ENCODE results near the gene ZCWPW2. TPM values are rescaled to one million over a fixed set of nuclear protein-coding genes. Genes with fewer than 3 reads are reported as not detected.
A peak's percentile ranks its signal among the peaks of the same experiment; 100 is the strongest.

The ZCWPW2 gene
- total RNA-seq, 1 experiment from 2014 or later: 0.16 TPM

DNA sequence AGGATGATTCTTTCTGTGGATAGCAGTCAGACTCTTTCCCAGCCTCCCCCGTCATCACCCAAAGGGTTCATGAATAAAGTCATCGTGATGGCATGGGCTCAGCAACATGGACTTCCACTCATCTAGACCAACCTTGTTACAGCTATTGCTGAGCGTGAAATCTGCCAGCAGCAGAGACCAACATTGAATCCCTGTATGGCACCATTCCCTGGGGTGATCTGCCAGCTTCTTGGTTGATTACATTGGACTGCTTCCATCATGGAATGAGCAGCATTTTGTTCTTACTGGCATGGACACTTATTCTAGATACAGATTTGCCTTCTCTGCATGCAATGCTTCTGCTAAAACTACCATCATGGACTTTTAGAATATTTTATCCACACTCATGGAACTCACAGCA is 195.7 kb downstream of the ZCWPW2 start:
- in situ Hi-C loops (cut with HindIII; ENCODE audit: low pct_unique_long_range_greater_than_20kb, low sequenced_read_pairs): no loop called here
- no peak for DNase-seq (ENCODE audit: low read depth, low spot score)

DNA sequence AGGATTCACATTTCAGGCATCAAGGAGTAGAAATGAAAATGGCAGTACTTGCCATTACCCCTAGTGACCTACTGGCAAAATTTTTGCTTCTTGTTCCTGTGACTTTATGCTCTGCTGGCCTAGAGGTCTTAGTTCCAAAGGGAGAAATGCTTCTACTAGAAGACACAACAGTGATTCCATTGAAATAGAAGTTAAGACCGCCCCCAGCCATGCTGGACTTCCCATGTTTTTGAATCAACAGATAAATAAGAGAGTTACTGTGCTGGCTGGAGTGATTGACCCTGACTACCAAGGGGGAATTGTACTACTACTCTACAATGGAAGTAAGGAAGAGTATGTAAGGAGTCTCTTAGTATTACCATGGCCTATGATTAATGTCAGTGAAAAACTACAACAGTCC is 196.3 kb downstream of the ZCWPW2 start:
- in situ Hi-C loops (cut with HindIII; ENCODE audit: low pct_unique_long_range_greater_than_20kb, low sequenced_read_pairs): no loop called here
- peak; percentile 63 for DNase-seq (ENCODE audit: low read depth, low spot score)

DNA sequence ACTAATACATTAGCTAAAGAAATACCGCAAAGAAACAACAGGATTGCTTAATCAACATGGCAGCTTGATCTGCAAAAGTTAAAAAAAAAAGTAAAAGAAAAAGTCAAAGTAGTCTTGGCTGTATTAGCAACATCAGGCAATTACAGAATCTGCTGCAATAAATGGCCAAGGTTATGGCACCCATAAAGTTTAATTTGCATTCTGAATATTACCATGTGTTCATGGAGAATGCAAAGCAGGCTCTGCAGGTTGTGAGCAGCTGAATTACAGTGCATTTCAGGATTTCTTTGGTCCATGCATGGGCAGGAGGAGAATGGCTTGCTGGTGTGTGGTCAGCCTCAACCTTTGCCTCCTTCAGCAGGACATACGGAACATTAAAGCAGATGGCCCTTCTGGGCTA is 199.2 kb downstream of the ZCWPW2 start:
- in situ Hi-C loops (cut with HindIII; ENCODE audit: low pct_unique_long_range_greater_than_20kb, low sequenced_read_pairs): no loop called here
- DNase-seq (ENCODE audit: low read depth, low spot score): no peak

DNA sequence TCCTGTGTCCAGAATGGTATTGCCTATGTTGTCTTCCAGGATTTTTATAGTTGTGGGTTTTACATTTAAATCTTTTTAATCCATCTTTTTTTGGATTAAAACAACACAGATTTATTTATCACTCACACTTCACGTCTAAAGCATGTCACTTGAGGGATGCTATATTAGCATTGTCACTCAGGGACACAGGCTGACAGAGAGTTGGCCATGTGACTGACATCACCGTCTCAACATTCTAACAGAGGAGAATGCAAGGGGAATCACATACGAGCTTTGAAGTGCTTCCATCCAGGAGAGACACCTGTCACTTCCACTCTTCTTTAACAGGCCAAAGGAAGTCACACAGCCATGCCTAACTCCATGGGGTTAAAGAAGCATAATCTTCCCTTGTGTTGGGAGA is 204.7 kb downstream of the ZCWPW2 start:
- no peak for DNase-seq (ENCODE audit: low read depth, low spot score)
- in situ Hi-C loops (cut with HindIII; ENCODE audit: low pct_unique_long_range_greater_than_20kb, low sequenced_read_pairs): no loop called here

DNA sequence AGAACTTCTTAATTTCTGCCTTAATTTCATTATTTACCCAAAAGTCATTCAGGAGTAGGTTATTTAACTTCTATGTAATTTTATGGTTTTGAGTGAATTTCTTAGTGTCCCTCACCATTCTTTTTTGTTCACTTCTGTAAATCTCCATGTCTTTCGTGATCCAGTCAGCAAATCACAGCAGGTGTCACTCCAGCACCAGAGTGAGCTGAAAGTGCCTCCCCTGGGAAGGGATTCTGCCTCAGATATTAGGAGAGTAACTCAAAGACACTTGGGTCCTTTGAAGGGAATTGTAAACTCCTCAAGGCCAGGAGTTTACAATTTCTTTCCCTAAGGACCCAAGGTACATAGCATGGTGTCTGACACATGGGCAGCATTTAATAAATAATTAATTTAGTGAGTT is 207.7 kb downstream of the ZCWPW2 start:
- DNase-seq (ENCODE audit: low read depth, low spot score): no peak
- in situ Hi-C loops (cut with HindIII; ENCODE audit: low pct_unique_long_range_greater_than_20kb, low sequenced_read_pairs): no loop called here

DNA sequence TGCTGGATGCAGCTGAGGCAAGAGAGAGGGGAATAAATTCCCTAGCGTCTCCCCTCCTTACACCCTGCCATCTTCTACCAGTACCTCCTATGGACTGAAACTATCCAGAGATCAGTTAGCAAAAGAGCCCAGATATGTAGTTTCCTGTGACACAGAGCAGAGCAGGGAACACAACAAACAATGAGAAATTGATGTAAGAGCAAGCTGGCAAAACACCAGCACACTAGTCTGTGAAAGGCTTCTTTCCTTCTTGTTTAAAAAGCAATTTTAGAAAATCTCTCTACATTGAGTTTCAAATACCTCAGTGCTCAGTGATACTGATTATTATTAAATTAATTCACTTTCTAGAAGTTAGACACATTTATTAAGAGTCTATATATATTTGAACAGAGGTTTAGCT is 215.7 kb downstream of the ZCWPW2 start:
- in situ Hi-C loops (cut with HindIII; ENCODE audit: low pct_unique_long_range_greater_than_20kb, low sequenced_read_pairs): no loop called here
- DNase-seq (ENCODE audit: low read depth, low spot score): no peak

DNA sequence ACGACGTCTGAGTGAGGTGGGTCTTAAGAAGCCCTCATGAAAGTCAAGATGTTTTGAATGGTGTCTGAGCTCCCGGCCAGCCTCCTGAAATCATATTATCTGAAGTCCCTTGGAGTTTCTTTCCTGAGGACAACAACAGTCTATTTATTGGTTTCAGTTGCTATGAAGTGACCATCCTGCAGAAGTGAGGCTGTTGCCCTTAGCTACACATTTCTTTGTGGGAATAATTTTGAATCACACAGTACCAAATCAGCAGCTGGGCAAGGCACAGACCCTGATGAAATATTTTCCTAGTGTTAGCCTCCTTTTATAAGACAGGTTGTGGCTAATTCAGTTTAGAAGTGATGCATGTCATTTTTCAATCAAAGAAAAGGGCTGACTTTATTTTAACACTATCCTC is 220.8 kb downstream of the ZCWPW2 start:
- DNase-seq (ENCODE audit: low read depth, low spot score): no peak
- in situ Hi-C loops (cut with HindIII; ENCODE audit: low pct_unique_long_range_greater_than_20kb, low sequenced_read_pairs): no loop called here

DNA sequence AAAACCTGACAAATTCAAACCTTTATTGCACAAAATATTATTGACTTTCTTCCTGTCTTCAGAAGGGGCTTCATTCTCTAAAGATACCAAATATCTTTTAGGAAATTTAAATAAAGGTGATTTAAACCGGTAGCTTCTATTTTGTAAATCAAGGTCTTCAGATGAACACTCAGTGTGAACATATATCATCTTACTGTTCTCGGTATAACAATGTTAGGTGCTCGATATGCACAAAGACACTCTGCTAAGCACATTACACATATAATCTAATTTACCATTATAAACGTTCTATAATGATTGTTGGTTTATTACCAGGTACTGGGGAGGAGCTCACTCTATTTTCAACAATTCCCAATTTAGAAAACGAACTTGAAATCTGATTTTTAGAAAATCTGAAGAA is 225.5 kb downstream of the ZCWPW2 start:
- no peak for DNase-seq (ENCODE audit: low read depth, low spot score)
- in situ Hi-C loops (cut with HindIII; ENCODE audit: low pct_unique_long_range_greater_than_20kb, low sequenced_read_pairs): no loop called here

DNA sequence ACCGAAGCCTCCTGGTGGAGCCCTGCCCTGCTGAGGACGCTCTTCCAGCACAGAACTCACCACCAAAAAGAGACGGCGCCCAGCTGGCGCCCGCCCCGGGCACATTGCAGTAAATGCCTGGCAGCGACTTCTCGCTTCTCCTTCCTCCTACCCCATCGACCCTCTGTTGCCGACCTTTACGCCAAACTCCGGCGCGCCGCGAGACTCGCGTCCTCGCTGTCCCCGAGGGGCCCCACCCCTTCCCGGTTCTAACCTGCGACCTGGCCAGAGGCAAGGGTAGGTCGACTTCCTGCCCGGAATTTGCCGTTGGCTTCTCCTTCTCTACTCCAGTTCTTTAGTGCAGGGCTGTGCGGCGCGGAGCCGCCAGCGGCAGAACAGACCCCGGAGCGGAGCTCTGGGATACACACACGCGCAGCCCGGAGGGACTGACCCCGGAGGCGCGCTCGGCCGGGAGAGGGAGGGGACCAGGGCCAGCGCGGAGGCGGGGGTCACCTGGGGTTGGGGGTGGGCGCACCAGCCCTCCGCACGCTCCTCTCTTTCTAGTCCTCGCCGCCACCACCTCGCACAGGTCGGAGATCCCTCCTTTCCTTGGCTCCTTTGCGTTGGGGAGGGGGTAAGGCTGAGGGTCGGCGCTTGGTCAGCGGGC is 226.7 kb downstream of the ZCWPW2 start:
- in situ Hi-C loops (cut with HindIII; ENCODE audit: low pct_unique_long_range_greater_than_20kb, low sequenced_read_pairs): no loop called here
- no peak for DNase-seq (ENCODE audit: low read depth, low spot score)

Other genes starting within 250 kb of the ZCWPW2 start
- gene CMC1, start 107.1 kb upstream of the ZCWPW2 start, total RNA-seq (2014; rRNA removed; shearing (Covaris generic)): 18.8 and 21.3 TPM in 2 replicates
- gene AZI2, start 103 bp downstream of the ZCWPW2 start, total RNA-seq (2014; rRNA removed; shearing (Covaris generic)): 53.0 and 54.0 TPM in 2 replicates

Data from SK-MEL-5 (cell line).